Spleen (tissue), 7 donors: ENCODE measurements around the gene MED12L.

ENCODE experiments used
- POLR2A ChIP-seq, 3 donors: fragments of 450-650 bp; IDR thresholded peaks; one replicate each; pipeline ENCODE4 v1.5.1; 2017; ENCODE audit warnings: antibody characterized with exemption in 3 of 3, mild to moderate bottlenecking in 1 of 3
- POLR2AphosphoS5 ChIP-seq, 3 donors: sonication (generic); formaldehyde crosslinking; IDR thresholded peaks; one replicate each; pipeline ENCODE4 v1.5.1; 2017; ENCODE audit warnings: antibody characterized with exemption in 3 of 3
- TF ChIP-seq, protein P1 (sequence below), 11 experiments: fragments of 200-600 bp in 7 of 11; fragments of 450-650 bp in 4 of 11; sonication (generic) in 4 of 11; IDR thresholded peaks in 8 of 11; conservative IDR thresholded peaks in 3 of 11; 1 replicate in 7 of 11; 2 replicates in 4 of 11; pipeline versions ENCODE4 v1.4.0 to v1.8.0; 2016 to 2021; ENCODE audit warnings: antibody characterized with exemption in 11 of 11, inconsistent platforms in 4 of 11, mild to moderate bottlenecking in 1 of 11
- donor health status: DM: no; HTN: no; CAD: no; lungs with moderate emphysema.
- donor health status: DM: no; HTN: no; CAD: no.
- donor health status: DM: no; HTN: no; CAD: no.

DNA sequence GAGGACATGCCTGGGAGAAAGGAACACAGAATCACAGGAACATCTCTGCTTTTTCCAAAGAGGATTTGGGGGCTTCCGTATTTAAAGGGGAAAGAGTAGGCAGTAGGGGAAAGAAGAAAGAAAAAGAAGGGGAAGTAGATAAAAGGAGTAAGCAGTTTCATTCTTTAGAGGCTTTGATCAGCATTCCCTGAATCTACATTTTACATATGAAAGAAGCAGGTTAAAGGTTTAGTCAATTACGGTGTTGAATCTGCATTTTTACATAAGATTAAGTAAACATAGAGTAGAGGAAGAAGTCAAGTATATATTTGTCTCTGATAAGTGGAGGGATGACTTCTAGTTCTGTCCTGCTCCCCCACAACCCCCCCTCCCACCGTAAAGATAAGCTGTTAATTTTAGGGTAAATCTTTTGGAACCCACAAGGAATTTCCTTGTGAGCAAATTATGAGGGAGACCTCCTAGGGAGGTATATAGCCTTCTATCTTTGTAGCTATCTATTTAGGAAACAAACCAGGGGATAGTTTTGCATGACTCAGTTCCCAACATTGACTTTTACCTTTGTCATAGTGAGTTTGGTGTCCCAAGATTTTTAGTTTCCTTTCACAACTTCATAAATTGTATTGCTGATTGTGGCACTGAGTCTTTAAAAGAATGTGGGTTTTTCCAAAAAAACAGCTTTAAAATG, 307.8 kb downstream of the MED12L start:
- TF ChIP-seq, protein P1, sequence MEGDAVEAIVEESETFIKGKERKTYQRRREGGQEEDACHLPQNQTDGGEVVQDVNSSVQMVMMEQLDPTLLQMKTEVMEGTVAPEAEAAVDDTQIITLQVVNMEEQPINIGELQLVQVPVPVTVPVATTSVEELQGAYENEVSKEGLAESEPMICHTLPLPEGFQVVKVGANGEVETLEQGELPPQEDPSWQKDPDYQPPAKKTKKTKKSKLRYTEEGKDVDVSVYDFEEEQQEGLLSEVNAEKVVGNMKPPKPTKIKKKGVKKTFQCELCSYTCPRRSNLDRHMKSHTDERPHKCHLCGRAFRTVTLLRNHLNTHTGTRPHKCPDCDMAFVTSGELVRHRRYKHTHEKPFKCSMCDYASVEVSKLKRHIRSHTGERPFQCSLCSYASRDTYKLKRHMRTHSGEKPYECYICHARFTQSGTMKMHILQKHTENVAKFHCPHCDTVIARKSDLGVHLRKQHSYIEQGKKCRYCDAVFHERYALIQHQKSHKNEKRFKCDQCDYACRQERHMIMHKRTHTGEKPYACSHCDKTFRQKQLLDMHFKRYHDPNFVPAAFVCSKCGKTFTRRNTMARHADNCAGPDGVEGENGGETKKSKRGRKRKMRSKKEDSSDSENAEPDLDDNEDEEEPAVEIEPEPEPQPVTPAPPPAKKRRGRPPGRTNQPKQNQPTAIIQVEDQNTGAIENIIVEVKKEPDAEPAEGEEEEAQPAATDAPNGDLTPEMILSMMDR (IDR thresholded peaks at IDR 0.05 in 8 of 11, conservative IDR thresholded peaks at IDR 0.05 in 3 of 11), result no peak
- TF ChIP-seq POLR2AphosphoS5 (IDR thresholded peaks at IDR 0.05) (no peak), POLR2A (IDR thresholded peaks at IDR 0.05) (no peak)
